ENCODE measurements around the gene RNASE11. TPM values are rescaled to one million over a fixed set of nuclear protein-coding genes. Genes with fewer than 3 reads are reported as not detected.
A peak's percentile ranks its signal among the peaks of the same experiment; 100 is the strongest.

RNASE11 gene
- total and polyA plus RNA-seq, 10 of the 15 experiments (the other 5 are each of a cell fraction or from before 2014, with no cell fraction given), result not detected

DNA sequence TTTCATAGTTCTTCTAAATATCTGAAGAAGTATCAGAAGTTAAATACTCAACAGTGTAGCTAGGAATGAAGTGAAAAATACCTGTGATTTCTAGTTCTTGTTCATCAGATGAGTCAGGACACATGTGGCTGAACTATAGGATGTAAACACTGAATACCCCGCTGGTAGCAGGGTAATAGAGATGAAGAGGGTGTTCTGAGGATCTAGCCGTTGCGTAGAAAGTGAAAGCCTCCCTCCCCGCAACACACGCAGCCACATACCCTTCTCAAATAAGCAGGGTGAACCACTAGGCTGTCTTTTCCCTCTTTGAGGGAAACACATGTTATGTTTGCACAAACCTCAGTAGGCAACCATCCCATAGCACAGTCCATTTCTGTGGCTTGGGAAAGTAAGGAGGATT lies 19.8 kb upstream of the RNASE11 start:
- ATAC-seq (0 out of 3 replicates have a peak, but pooled peaks have one; percentile 5), FAIRE-seq (no peak), DNase-seq (ENCODE audit: low read depth, low spot score) (no peak)
- H3K9ac ChIP-seq (ENCODE audit: control insufficient read depth, insufficient read depth, low read length), result no peak overlapping the region
- SMC1A ChIA-PET (ENCODE audit: uncharacterized antibody, unreplicated experiment), result interaction anchor here (0.8 to 6.5 kb wide), 12 partner anchors 8 to 279 kb away, joined by 3 to 110 read pairs (median 10); partner anchors contain the start of genes PIP4P1 and TEP1
- H3K27me3 ChIP-seq (replicated peaks in 1 of 2; ENCODE audit: control insufficient read depth in 2 of 2, insufficient read depth in 2 of 2, low read length in 1 of 2), result no peaks in the 10 kb centered on the region
- H3K79me2 ChIP-seq (ENCODE audit: control insufficient read depth, insufficient read depth, low read length), result no peaks in the 10 kb centered on the region
- H3K27ac ChIP-seq (ENCODE audit: control insufficient read depth, insufficient read depth), result no peak overlapping the region
- POLR2A ChIA-PET, result interaction anchor here (1.3 to 1.5 kb wide), 2 partner anchors 275 to 281 kb away, joined by 3 to 5 read pairs; no protein-coding TSS in a partner anchor
- H3K36me3 ChIP-seq (ENCODE audit: control insufficient read depth in 2 of 2, insufficient read depth in 2 of 2, low read length in 1 of 2), result no peaks in the 10 kb centered on the region
- WGBS (ENCODE audit: insufficient coverage, insufficient replicate concordance, low lambda C conversion rate, missing lambda C conversion rate), result 13% methylated on average over 5 of the region's 5 CpGs
- RAD21 ChIA-PET (ENCODE audit: unreplicated experiment), result interaction anchor here (0.6 to 6.3 kb wide), 12 partner anchors 43 to 280 kb away, joined by 3 to 77 read pairs (median 9); partner anchors contain the start of genes PARP2, PIP4P1, PNP and TEP1
- peaks cover 26% of the 10 kb centered on the region for H3K4me1 ChIP-seq (ENCODE audit: control insufficient read depth, insufficient read depth, low read length)
- intact Hi-C loops (cut with micrococcal nuclease; ENCODE audit: unreplicated experiment), result loop anchor here (2.0 kb wide), 1 partner anchor 117 kb away; no protein-coding TSS in a partner anchor
- in situ Hi-C loops (cut with MboI), result loop anchor here (5.0 kb wide), 1 partner anchor 280 kb away; no protein-coding TSS in a partner anchor
- peak overlapping the region; percentile 75 for H3K4me2 ChIP-seq (ENCODE audit: control insufficient read depth, insufficient read depth)
- no peak overlapping the region; the same call in 1 of the 2 replicates for H2AFZ ChIP-seq (ENCODE audit: control insufficient read depth, low read depth, low read length)
- BruUV-seq (replicated peaks), result no TSS peak
- H3K9me3 ChIP-seq (replicated peaks; ENCODE audit: control insufficient read depth, insufficient read depth, low read length), result no peaks in the 10 kb centered on the region
- CTCF ChIA-PET, result interaction anchor here (0.6 to 10.3 kb wide), 12 partner anchors 9 to 279 kb away, joined by 3 to 216 read pairs (median 4); partner anchors contain the start of genes ANG, CCNB1IP1 and TEP1
- no peaks in the 10 kb centered on the region for H4K20me1 ChIP-seq (ENCODE audit: control insufficient read depth, insufficient read depth)
- no peak overlapping the region for H3K4me3 ChIP-seq
- TF ChIP-seq RUNX3 (IDR thresholded peaks at IDR 0.05; ENCODE audit: low read length) (0 out of 2 replicates have a peak, but pooled peaks have one; percentile 8), SUZ12 (IDR thresholded peaks at IDR 0.05; ENCODE audit: unreplicated experiment) (no peak)

GRCh38 chr14:20606902-20607242 lies 19.1 kb upstream of the RNASE11 start:
- Histone ChIP-seq H3K36me3 (ENCODE audit: control insufficient read depth in 2 of 2, insufficient read depth in 2 of 2, low read length in 1 of 2) (no peaks in the 10 kb centered on the region), H3K4me1 (ENCODE audit: control insufficient read depth, insufficient read depth, low read length) (peaks cover 20% of the 10 kb centered on the region), H3K9me3 (replicated peaks; ENCODE audit: control insufficient read depth, insufficient read depth, low read length) (no peaks in the 10 kb centered on the region), H3K27me3 (replicated peaks in 1 of 2; ENCODE audit: control insufficient read depth in 2 of 2, insufficient read depth in 2 of 2, low read length in 1 of 2) (no peaks in the 10 kb centered on the region), H4K20me1 (ENCODE audit: control insufficient read depth, insufficient read depth) (no peaks in the 10 kb centered on the region), H2AFZ (ENCODE audit: control insufficient read depth, low read depth, low read length) (no peak overlapping the region), H3K4me2 (ENCODE audit: control insufficient read depth, insufficient read depth) (no peak overlapping the region), H3K9ac (ENCODE audit: control insufficient read depth, insufficient read depth, low read length) (no peak overlapping the region), H3K79me2 (ENCODE audit: control insufficient read depth, insufficient read depth, low read length) (no peaks in the 10 kb centered on the region), H3K27ac (ENCODE audit: control insufficient read depth, insufficient read depth) (no peak overlapping the region), H3K4me3 (no peak overlapping the region)
- intact Hi-C loops (cut with micrococcal nuclease; ENCODE audit: unreplicated experiment), result loop anchor here (1.0 kb wide), 1 partner anchor 194 kb away; the partner anchor contains the start of gene TEP1
- SMC1A ChIA-PET (ENCODE audit: uncharacterized antibody, unreplicated experiment), result interaction anchor here (0.7 to 6.5 kb wide), 10 partner anchors 9 to 279 kb away, joined by 3 to 110 read pairs (median 10); partner anchors contain the start of genes PIP4P1 and TEP1
- FAIRE-seq (no peak), DNase-seq (ENCODE audit: low read depth, low spot score) (no peak), ATAC-seq (no peak)
- CTCF ChIA-PET, result interaction anchor here (0.7 to 10.3 kb wide), 11 partner anchors 24 to 278 kb away, joined by 3 to 216 read pairs (median 5); partner anchors contain the start of genes ANG, CCNB1IP1 and TEP1
- in situ Hi-C loops (cut with MboI), result loop anchor here (5.0 kb wide), 1 partner anchor 280 kb away; no protein-coding TSS in a partner anchor
- BruUV-seq (replicated peaks), result no TSS peak
- RAD21 ChIA-PET (ENCODE audit: unreplicated experiment), result interaction anchor here (0.6 to 6.3 kb wide), 10 partner anchors 44 to 279 kb away, joined by 3 to 77 read pairs (median 15); partner anchors contain the start of genes PARP2, PNP and TEP1
- POLR2A ChIA-PET, result interaction anchor here (1.5 kb wide), 1 partner anchor 275 kb away, joined by 5 read pairs; no protein-coding TSS in a partner anchor
- 64% methylated on average over 2 of the region's 2 CpGs for whole genome bisulfite sequencing (ENCODE audit: insufficient coverage, insufficient replicate concordance, low lambda C conversion rate, missing lambda C conversion rate)
- TF ChIP-seq ZNF207 (IDR thresholded peaks at IDR 0.05; ENCODE audit: borderline replicate concordance), result no peak
- no peak for TF ChIP-seq CEBPB (IDR thresholded peaks at IDR 0.05; ENCODE audit: borderline replicate concordance in 1 of 2, low read depth in 2 of 2, low read length in 2 of 2)
- TF ChIP-seq CBX3 (IDR thresholded peaks at IDR 0.05; ENCODE audit: borderline replicate concordance, low read depth), result no peak
- TF ChIP-seq, protein P1, sequence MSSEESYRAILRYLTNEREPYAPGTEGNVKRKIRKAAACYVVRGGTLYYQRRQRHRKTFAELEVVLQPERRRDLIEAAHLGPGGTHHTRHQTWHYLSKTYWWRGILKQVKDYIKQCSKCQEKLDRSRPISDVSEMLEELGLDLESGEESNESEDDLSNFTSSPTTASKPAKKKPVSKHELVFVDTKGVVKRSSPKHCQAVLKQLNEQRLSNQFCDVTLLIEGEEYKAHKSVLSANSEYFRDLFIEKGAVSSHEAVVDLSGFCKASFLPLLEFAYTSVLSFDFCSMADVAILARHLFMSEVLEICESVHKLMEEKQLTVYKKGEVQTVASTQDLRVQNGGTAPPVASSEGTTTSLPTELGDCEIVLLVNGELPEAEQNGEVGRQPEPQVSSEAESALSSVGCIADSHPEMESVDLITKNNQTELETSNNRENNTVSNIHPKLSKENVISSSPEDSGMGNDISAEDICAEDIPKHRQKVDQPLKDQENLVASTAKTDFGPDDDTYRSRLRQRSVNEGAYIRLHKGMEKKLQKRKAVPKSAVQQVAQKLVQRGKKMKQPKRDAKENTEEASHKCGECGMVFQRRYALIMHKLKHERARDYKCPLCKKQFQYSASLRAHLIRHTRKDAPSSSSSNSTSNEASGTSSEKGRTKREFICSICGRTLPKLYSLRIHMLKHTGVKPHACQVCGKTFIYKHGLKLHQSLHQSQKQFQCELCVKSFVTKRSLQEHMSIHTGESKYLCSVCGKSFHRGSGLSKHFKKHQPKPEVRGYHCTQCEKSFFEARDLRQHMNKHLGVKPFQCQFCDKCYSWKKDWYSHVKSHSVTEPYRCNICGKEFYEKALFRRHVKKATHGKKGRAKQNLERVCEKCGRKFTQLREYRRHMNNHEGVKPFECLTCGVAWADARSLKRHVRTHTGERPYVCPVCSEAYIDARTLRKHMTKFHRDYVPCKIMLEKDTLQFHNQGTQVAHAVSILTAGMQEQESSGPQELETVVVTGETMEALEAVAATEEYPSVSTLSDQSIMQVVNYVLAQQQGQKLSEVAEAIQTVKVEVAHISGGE (CRISPR knock-in tag; IDR thresholded peaks at IDR 0.05), result no peak
- TF ChIP-seq CREM (IDR thresholded peaks at IDR 0.05; ENCODE audit: low read depth), result no peak
- TF ChIP-seq JUND (IDR thresholded peaks at IDR 0.05; ENCODE audit: low read depth, low read length), result no peak
- no peak for TF ChIP-seq ZBED1 (IDR thresholded peaks at IDR 0.05; ENCODE audit: borderline replicate concordance)
- no peak for TF ChIP-seq ZSCAN29 (IDR thresholded peaks at IDR 0.05)
- TF ChIP-seq IRF3 (IDR thresholded peaks at IDR 0.05), result no peak
- no peak for TF ChIP-seq SMC3 (IDR thresholded peaks at IDR 0.05; ENCODE audit: borderline replicate concordance, low read length)
- no peak for TF ChIP-seq SREBF1 (IDR thresholded peaks at IDR 0.05; ENCODE audit: low read length)
